GM12878 (cell line): Measurements from ENCODE around the gene TDRD9. TPM values are rescaled to one million over a fixed set of nuclear protein-coding genes. Genes with fewer than 3 reads are reported as not detected.

Experiments
- ATAC-seq: fragments of 200-7000 bp; cut with Tn5 transposase; 3 replicates; pipeline ENCODE4 v1.9.1; 2020; ENCODE audit warnings: mild to moderate bottlenecking, moderate library complexity
- BruUV-seq: library from RNA; stranded (reverse); fragments of 400-500 nt; replicated peaks from 2 replicates; lab custom pipeline; 2021; lab: Mats Ljungman, UMichigan
- CTCF ChIA-PET: fragments of 300-600 bp; sonication (Branson Sonifier 250); formaldehyde crosslinking; extraction: SDS; loops from one replicate; lab custom pipeline; 2021; ENCODE audit warnings: inconsistent platforms; lab: Yijun Ruan, JAX
- POLR2A ChIA-PET: fragments of 350-600 bp; formaldehyde crosslinking; extraction: SDS; loops from one replicate; lab custom pipeline; 2021; ENCODE audit warnings: inconsistent platforms; lab: Charles Lee
- RAD21 ChIA-PET: fragments of 300-600 bp; sonication (Branson Sonifier 250); formaldehyde crosslinking; loops from one replicate; lab custom pipeline; 2023; ENCODE audit warnings: antibody characterized with exemption; ENCODE audit not compliant: unreplicated experiment; lab: Charles Lee
- SMC1A ChIA-PET: fragments of 300-600 bp; sonication (Branson Sonifier 250); formaldehyde crosslinking; loops from one replicate; lab custom pipeline; 2023; ENCODE audit not compliant: unreplicated experiment, uncharacterized antibody; lab: Charles Lee
- DNase-seq: peaks from one replicate; pipeline ENCODE4 v3.0.0-alpha.2; 2011; ENCODE audit warnings: low read depth, low spot score
- FAIRE-seq: peaks from 3 replicates; lab custom pipeline; 2011; peaks lifted over from hg19 to GRCh38; lab: Jason Lieb, UNC
- H2AFZ ChIP-seq: 2 replicates; pipeline ENCODE4 v1.6.0; 2011; ENCODE audit warnings: low read depth, low read length, control low read depth; ENCODE audit not compliant: control insufficient read depth
- H3K27ac ChIP-seq: 2 replicates; pipeline ENCODE4 v1.5.1; 2011; ENCODE audit warnings: control low read depth; ENCODE audit not compliant: control insufficient read depth, insufficient read depth
- H3K27me3 ChIP-seq, 2 experiments: replicated peaks in 1 of 2; 2 replicates each; pipeline versions ENCODE4 v1.6.0 to v1.6.1; 2011; ENCODE audit warnings: low read length in 1 of 2; ENCODE audit not compliant: control insufficient read depth in 2 of 2, insufficient read depth in 2 of 2
- H3K36me3 ChIP-seq, 2 experiments: 2 replicates each; pipeline ENCODE4 v1.5.1; 2011; ENCODE audit warnings: low read length in 1 of 2; ENCODE audit not compliant: control insufficient read depth in 2 of 2, insufficient read depth in 2 of 2
- H3K4me1 ChIP-seq: 2 replicates; pipeline ENCODE4 v1.6.1; 2011; ENCODE audit warnings: mild to moderate bottlenecking, low read length, moderate library complexity, mixed read lengths; ENCODE audit not compliant: control insufficient read depth, insufficient read depth
- H3K4me2 ChIP-seq: 2 replicates; pipeline ENCODE4 v1.6.0; 2011; ENCODE audit warnings: control low read depth; ENCODE audit not compliant: control insufficient read depth, insufficient read depth
- H3K4me3 ChIP-seq: fragments of 200-600 bp; sonication (generic); 2 replicates; pipeline ENCODE4 v1.5.1; 2016
- H3K79me2 ChIP-seq: 2 replicates; pipeline ENCODE4 v1.6.0; 2011; ENCODE audit warnings: low read length; ENCODE audit not compliant: control insufficient read depth, insufficient read depth
- H3K9ac ChIP-seq: 2 replicates; pipeline ENCODE4 v1.8.0; 2011; ENCODE audit warnings: low read length, control low read depth, mixed read lengths; ENCODE audit not compliant: control insufficient read depth, insufficient read depth
- H3K9me3 ChIP-seq: replicated peaks from 3 replicates; pipeline ENCODE4 v1.5.1; 2011; ENCODE audit warnings: mild to moderate bottlenecking, low read length; ENCODE audit not compliant: control insufficient read depth, insufficient read depth
- H4K20me1 ChIP-seq: 2 replicates; pipeline ENCODE4 v1.6.0; 2011; ENCODE audit not compliant: control insufficient read depth, insufficient read depth
- ASH2L ChIP-seq: fragments of 300-600, 200-600 bp; sonication (generic); IDR thresholded peaks from 2 replicates; pipeline ENCODE4 v1.6.1; 2017; ENCODE audit warnings: low read depth, mild to moderate bottlenecking, borderline replicate concordance
- CHD2 ChIP-seq: IDR thresholded peaks from 2 replicates; pipeline ENCODE4 v1.6.1; 2011; ENCODE audit warnings: low read depth, low read length, improper control_type of control experiment, borderline replicate concordance
- NFYB ChIP-seq: IDR thresholded peaks from 2 replicates; pipeline ENCODE4 v1.6.1; 2011; ENCODE audit warnings: low read depth, mild to moderate bottlenecking, low read length, improper control_type of control experiment, moderate library complexity; ENCODE audit not compliant: insufficient read depth
- NRF1 ChIP-seq: conservative IDR thresholded peaks from 2 replicates; pipeline ENCODE4 v1.6.1; 2011; ENCODE audit warnings: mild to moderate bottlenecking, low read depth, low read length, improper control_type of control experiment
- RCOR1 ChIP-seq: conservative IDR thresholded peaks from 2 replicates; pipeline ENCODE4 v1.6.1; 2012; ENCODE audit warnings: low read depth, low read length, improper control_type of control experiment
- TAF1 ChIP-seq: IDR thresholded peaks from 2 replicates; pipeline ENCODE4 v1.6.1; 2011; ENCODE audit warnings: mild to moderate bottlenecking, low read depth, low read length, borderline replicate concordance
- ZBTB33 ChIP-seq: fragments of 450-650 bp; IDR thresholded peaks from 2 replicates; pipeline ENCODE4 v1.6.1; 2017; ENCODE audit warnings: mild to moderate bottlenecking
- WGBS: methylation state at CpG from one replicate; pipeline ENCODE4 v1.1.6; 2016; ENCODE audit warnings: low lambda C conversion rate; ENCODE audit not compliant: insufficient replicate concordance, insufficient coverage; ENCODE audit errors: missing lambda C conversion rate; 5-methylcytosine and 5-hydroxymethylcytosine counted together
- in situ Hi-C: fragments of 300-500 bp; cut with MboI; formaldehyde crosslinking; loops from 9 replicates; pipeline ENCODE4 v1.14.3; 2018; ENCODE audit warnings: mixed read lengths
- intact Hi-C: fragments of 100-400 bp; cut with micrococcal nuclease; formaldehyde crosslinking; loops from one replicate; pipeline ENCODE4 v1.14.2; 2022; ENCODE audit not compliant: unreplicated experiment
- polyA plus RNA-seq, 11 experiments: library from polyadenylated mRNA; depleted of rRNA in 4 of 11; unstranded in 6 of 11; stranded (reverse) in 5 of 11; fragments of >200 nt; fragmentation: Nextera tagmentation in 4 of 11; fragmentation: Illumina TruSeq in 1 of 11; extraction: Ambion mirVana in 4 of 11; extraction: Trizol in 1 of 11; gene quantifications; 1 replicate in 1 of 11; 2 replicates in 10 of 11; pipeline versions ENCODE4 v1.2.1 to v1.2.3, GENCODE V29; 2011 to 2016; ENCODE audit warnings: inconsistent platforms in 2 of 11, missing spikeins in 2 of 11, low read depth in 1 of 11
- total RNA-seq, 4 experiments: library from RNA; depleted of rRNA in 3 of 4; stranded (reverse); fragments of >200 nt in 3 of 4; fragmentation: Illumina TruSeq in 1 of 4; extraction: Trizol in 1 of 4; gene quantifications; 2 replicates each; pipeline versions ENCODE4 v1.2.1 to v1.2.3, GENCODE V29; 2013 to 2021

TDRD9 gene
- total and polyA plus RNA-seq, 10 of the 15 experiments (the other 5 are each of a cell fraction or from before 2014, with no cell fraction given), result 0.12 TPM; not detected in 9

- no peak for DNase-seq
- in situ Hi-C loops (no loop called here), intact Hi-C loops (no loop called here)
- H3K36me3 ChIP-seq, result no peaks in the 10 kb centered on the region
- H2AFZ ChIP-seq, result no peak overlapping the region
- ChIA-PET RAD21 (no interaction called here), CTCF (no interaction called here), POLR2A (no interaction called here), SMC1A (no interaction called here)
- 36% methylated on average over 1 of the region's 1 CpG for WGBS
- FAIRE-seq, result no peak
- BruUV-seq, result no TSS peak
- H3K9me3 ChIP-seq, result no peaks in the 10 kb centered on the region
- no peak for TF ChIP-seq RCOR1
- no peak for TF ChIP-seq NRF1
- no peak for TF ChIP-seq CHD2
- no peak for TF ChIP-seq TAF1
- TF ChIP-seq ASH2L, result no peak
- TF ChIP-seq ZBTB33, result no peak
- no peak for TF ChIP-seq NFYB
- no peak overlapping the region for H3K9ac ChIP-seq
- no peak for ATAC-seq
- H3K4me3 ChIP-seq, result no peak overlapping the region
- H3K27ac ChIP-seq, result no peak overlapping the region
- H3K27me3 ChIP-seq, result 0 out of 4 replicates have a peak, but pooled peaks cover 0 to 2% of the 10 kb centered on the region in 2 experiments
- no peaks in the 10 kb centered on the region for H4K20me1 ChIP-seq
- H3K4me1 ChIP-seq, result no peaks in the 10 kb centered on the region
- no peak overlapping the region for H3K4me2 ChIP-seq
- H3K79me2 ChIP-seq, result no peaks in the 10 kb centered on the region
Measured at GRCh38 chr14:104004849-104005248, 76.6 kb downstream of the TDRD9 start.
